Mesendoderm (in vitro differentiated cells): ENCODE results near the gene C8B.

Experiments used
- DNase-seq: peaks from one replicate; pipeline ENCODE4 v3.0.0; 2013
- H2AK5ac ChIP-seq: 2 replicates; pipeline ENCODE4 v1.6.1; 2013; ENCODE audit warnings: low read length, inconsistent platforms
- H2BK120ac ChIP-seq: 2 replicates; pipeline ENCODE4 v1.6.1; 2013; ENCODE audit warnings: low read depth, mild to moderate bottlenecking, low read length, moderate library complexity, mixed read lengths
- H2BK15ac ChIP-seq: replicated peaks from 2 replicates; pipeline ENCODE4 v1.6.1; 2013; ENCODE audit warnings: low read depth, mild to moderate bottlenecking, moderate library complexity
- H2BK5ac ChIP-seq: 2 replicates; pipeline ENCODE4 v1.6.1; 2013; ENCODE audit warnings: low read length, inconsistent platforms
- H3K18ac ChIP-seq: 2 replicates; pipeline ENCODE4 v1.6.1; 2013; ENCODE audit warnings: mild to moderate bottlenecking, low read length, mixed read lengths
- H3K23ac ChIP-seq: one replicate; pipeline ENCODE4 v1.6.1; 2013; ENCODE audit warnings: low read length
- H3K27ac ChIP-seq: 2 replicates; pipeline ENCODE4 v1.5.1; 2013; ENCODE audit warnings: low read depth, mild to moderate bottlenecking, inconsistent platforms, low read length, moderate library complexity
- H3K27me3 ChIP-seq: 2 replicates; pipeline ENCODE4 v1.6.1; 2013; ENCODE audit warnings: low read length, control low read depth, mild to moderate bottlenecking, inconsistent platforms; ENCODE audit not compliant: insufficient read depth, poor library complexity
- H3K36me3 ChIP-seq: 2 replicates; pipeline ENCODE4 v1.6.1; 2013; ENCODE audit warnings: low read length, inconsistent platforms; ENCODE audit not compliant: control insufficient read depth, insufficient read depth
- H3K4ac ChIP-seq: one replicate; pipeline ENCODE4 v1.6.1; 2013; ENCODE audit warnings: low read depth, mild to moderate bottlenecking, low read length, moderate library complexity
- H3K4me1 ChIP-seq: 2 replicates; pipeline ENCODE4 v1.6.1; 2013; ENCODE audit warnings: low read depth, low read length, inconsistent platforms; ENCODE audit not compliant: control insufficient read depth
- H3K4me2 ChIP-seq: 2 replicates; pipeline ENCODE4 v1.6.1; 2013; ENCODE audit warnings: low read length
- H3K4me3 ChIP-seq: 2 replicates; pipeline ENCODE4 v1.5.1; 2013; ENCODE audit warnings: mild to moderate bottlenecking, low read length
- H3K56ac ChIP-seq: one replicate; pipeline ENCODE4 v1.6.1; 2013; ENCODE audit warnings: low read length
- H3K79me1 ChIP-seq: 2 replicates; pipeline ENCODE4 v1.6.1; 2013; ENCODE audit warnings: low read length, inconsistent platforms
- H3K79me2 ChIP-seq: 2 replicates; pipeline ENCODE4 v1.6.1; 2013; ENCODE audit warnings: mild to moderate bottlenecking, low read length; ENCODE audit not compliant: control insufficient read depth, insufficient read depth
- H3K9ac ChIP-seq: 2 replicates; pipeline ENCODE4 v1.6.1; 2013; ENCODE audit warnings: low read length, inconsistent platforms
- H4K5ac ChIP-seq: one replicate; pipeline ENCODE4 v1.6.1; 2013; ENCODE audit warnings: low read length
- H4K8ac ChIP-seq: one replicate; pipeline ENCODE4 v1.6.1; 2013; ENCODE audit warnings: low read depth, mild to moderate bottlenecking, control low read depth, low read length, moderate library complexity
- WGBS: extraction: QIAGEN DNeasy Blood & Tissue Kit; methylation state at CpG from one replicate; pipeline ENCODE4 v1.1.7; 2013; ENCODE audit warnings: low lambda C conversion rate, missing lambda C conversion rate; ENCODE audit not compliant: insufficient coverage; ENCODE audit errors: extremely low coverage; 5-methylcytosine and 5-hydroxymethylcytosine counted together

Gene C8B

GRCh38 chr1:56964349-56965017 lies 1.3 kb downstream of the C8B start:
- Histone ChIP-seq H3K79me1 (no peaks in the 10 kb centered on the region), H2AK5ac (no peak overlapping the region), H3K27me3 (no peaks in the 10 kb centered on the region), H2BK15ac (no peak overlapping the region), H3K56ac (no peak overlapping the region), H3K4me2 (no peak overlapping the region), H2BK5ac (no peak overlapping the region), H3K79me2 (no peaks in the 10 kb centered on the region), H3K18ac (no peak overlapping the region), H3K4me3 (no peak overlapping the region), H3K27ac (no peak overlapping the region), H3K9ac (no peak overlapping the region), H4K8ac (no peak overlapping the region), H4K5ac (no peak overlapping the region), H3K4ac (no peak overlapping the region), H3K36me3 (no peaks in the 10 kb centered on the region), H3K23ac (no peak overlapping the region), H2BK120ac (no peak overlapping the region), H3K4me1 (no peaks in the 10 kb centered on the region)
- no peak for DNase-seq
- no CpG with 5 or more reads among the region's 9 CpGs for WGBS

- Histone ChIP-seq H3K27ac (no peak overlapping the region), H3K4me3 (no peak overlapping the region), H3K18ac (no peak overlapping the region), H3K4ac (no peak overlapping the region), H3K79me1 (no peaks in the 10 kb centered on the region), H2BK15ac (no peak overlapping the region), H4K8ac (no peak overlapping the region), H3K79me2 (no peaks in the 10 kb centered on the region), H3K27me3 (no peaks in the 10 kb centered on the region), H3K4me2 (no peak overlapping the region), H3K23ac (no peak overlapping the region), H3K4me1 (no peaks in the 10 kb centered on the region), H3K56ac (no peak overlapping the region), H2BK120ac (no peak overlapping the region), H2BK5ac (no peak overlapping the region), H2AK5ac (no peak overlapping the region), H3K9ac (no peak overlapping the region), H3K36me3 (no peaks in the 10 kb centered on the region), H4K5ac (no peak overlapping the region)
- no peak for DNase-seq
- WGBS: no CpG with 5 or more reads among the region's 4 CpGs
Observed at GRCh38 chr1:56963667-56964066, 2.1 kb downstream of the C8B start.

GRCh38 chr1:56961426-56961825 lies 4.4 kb downstream of the C8B start:
- Histone ChIP-seq H2BK5ac (no peak overlapping the region), H2AK5ac (no peak overlapping the region), H2BK15ac (no peak overlapping the region), H3K56ac (no peak overlapping the region), H3K23ac (no peak overlapping the region), H3K9ac (no peak overlapping the region), H3K79me1 (no peaks in the 10 kb centered on the region), H3K27ac (no peak overlapping the region), H3K4me2 (no peak overlapping the region), H3K27me3 (no peaks in the 10 kb centered on the region), H3K4me1 (peaks cover 8% of the 10 kb centered on the region), H3K4me3 (no peak overlapping the region), H3K4ac (no peak overlapping the region), H3K18ac (no peak overlapping the region), H2BK120ac (no peak overlapping the region), H3K79me2 (no peaks in the 10 kb centered on the region), H3K36me3 (no peaks in the 10 kb centered on the region), H4K8ac (no peak overlapping the region), H4K5ac (no peak overlapping the region)
- no peak for DNase-seq
- WGBS: no CpG with 5 or more reads among the region's 10 CpGs

GRCh38 chr1:56958526-56958925 lies 7.3 kb downstream of the C8B start:
- Histone ChIP-seq H3K56ac (no peak overlapping the region), H3K4me3 (no peak overlapping the region), H2BK5ac (no peak overlapping the region), H3K4ac (no peak overlapping the region), H3K18ac (no peak overlapping the region), H2AK5ac (no peak overlapping the region), H3K27me3 (no peaks in the 10 kb centered on the region), H3K9ac (no peak overlapping the region), H3K79me1 (no peaks in the 10 kb centered on the region), H3K4me1 (peaks cover 8% of the 10 kb centered on the region), H2BK120ac (no peak overlapping the region), H3K23ac (no peak overlapping the region), H4K5ac (no peak overlapping the region), H3K36me3 (no peaks in the 10 kb centered on the region), H3K27ac (no peak overlapping the region), H3K79me2 (no peaks in the 10 kb centered on the region), H2BK15ac (no peak overlapping the region), H3K4me2 (no peak overlapping the region), H4K8ac (no peak overlapping the region)
- peak; percentile 71 for DNase-seq
- no CpG with 5 or more reads among the region's 2 CpGs for WGBS

- Histone ChIP-seq H3K79me1 (no peaks in the 10 kb centered on the region), H3K9ac (no peak overlapping the region), H3K18ac (no peak overlapping the region), H3K4me2 (no peak overlapping the region), H3K79me2 (no peaks in the 10 kb centered on the region), H3K27ac (no peak overlapping the region), H3K4ac (no peak overlapping the region), H3K27me3 (no peaks in the 10 kb centered on the region), H2BK120ac (no peak overlapping the region), H4K5ac (no peak overlapping the region), H2BK15ac (no peak overlapping the region), H4K8ac (no peak overlapping the region), H3K4me1 (peaks cover 8% of the 10 kb centered on the region), H3K23ac (no peak overlapping the region), H3K36me3 (no peaks in the 10 kb centered on the region), H2BK5ac (no peak overlapping the region), H2AK5ac (no peak overlapping the region), H3K4me3 (no peak overlapping the region), H3K56ac (no peak overlapping the region)
- DNase-seq: no peak
- whole genome bisulfite sequencing: no CpG with 5 or more reads among the region's 3 CpGs
Observed at GRCh38 chr1:56957931-56958330, 7.9 kb downstream of the C8B start.

- Histone ChIP-seq H3K18ac (no peak overlapping the region), H3K79me1 (no peaks in the 10 kb centered on the region), H3K27me3 (no peaks in the 10 kb centered on the region), H3K56ac (no peak overlapping the region), H2BK120ac (no peak overlapping the region), H2AK5ac (no peak overlapping the region), H4K5ac (no peak overlapping the region), H2BK15ac (no peak overlapping the region), H3K4me1 (peaks cover 8% of the 10 kb centered on the region), H4K8ac (no peak overlapping the region), H2BK5ac (no peak overlapping the region), H3K9ac (no peak overlapping the region), H3K36me3 (no peaks in the 10 kb centered on the region), H3K27ac (no peak overlapping the region), H3K79me2 (no peaks in the 10 kb centered on the region), H3K23ac (no peak overlapping the region), H3K4me3 (no peak overlapping the region), H3K4ac (no peak overlapping the region), H3K4me2 (no peak overlapping the region)
- no peak for DNase-seq
- WGBS: no CpG with 5 or more reads among the region's 1 CpG
Observed at GRCh38 chr1:56954664-56955063, 11.2 kb downstream of the C8B start.
